Measurements from ENCODE around the gene BAIAP2L2.
"Not testable (repeated sequence)": the region's sequence is repeated elsewhere in the genome, so short reads cannot be mapped to it uniquely, and the experiment has no call there.

Gene BAIAP2L2

DNA sequence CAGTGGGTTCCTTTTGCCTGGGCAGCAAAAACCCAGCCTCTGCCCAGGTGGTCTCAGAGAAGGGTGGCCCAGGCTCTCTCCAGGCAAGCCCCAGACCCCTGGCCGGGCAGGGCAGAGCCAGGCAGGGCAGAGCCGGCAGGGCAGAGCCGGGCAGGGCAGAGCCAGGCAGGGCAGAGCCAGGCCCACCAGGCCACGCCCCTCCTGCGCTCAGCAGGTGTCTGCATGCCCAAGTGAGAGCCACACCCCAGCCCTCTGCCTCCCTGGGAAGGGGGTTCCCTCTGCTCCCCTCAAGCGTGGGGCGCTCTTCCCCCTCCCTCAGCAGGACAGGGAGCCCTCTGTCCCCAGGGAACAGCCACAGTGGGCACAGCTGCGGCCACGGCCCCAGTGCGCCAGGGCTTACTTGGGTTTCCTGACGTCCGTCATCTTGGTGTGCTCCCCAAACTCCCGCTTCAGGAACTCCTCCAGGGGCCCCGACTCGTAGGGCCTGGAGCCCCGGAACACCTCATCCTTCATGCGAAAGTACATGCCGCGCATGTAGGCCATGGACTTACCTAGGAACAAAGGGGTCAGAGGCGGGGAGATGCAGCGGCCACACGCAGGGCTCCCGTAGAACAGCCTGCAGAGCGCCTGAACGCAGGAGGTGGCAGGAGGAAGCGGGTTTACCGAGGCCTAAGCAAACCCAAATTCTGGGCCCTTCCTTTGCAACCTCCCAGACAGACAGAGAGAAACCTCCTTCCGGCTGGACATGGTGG is 10.1 kb upstream of the BAIAP2L2 start:
- H3K14ac ChIP-seq (ENCODE audit: low read length in 2 of 2) = no peak overlapping the region
- H3K36me3 ChIP-seq (ENCODE audit: control insufficient read depth in 1 of 2, insufficient read depth in 2 of 2, low read depth in 1 of 2, low read length in 2 of 2) = peaks cover 0 to 18% of the 10 kb centered on the region in 2 experiments
- H2BK120ac ChIP-seq (ENCODE audit: low read depth, low read length) = no peak overlapping the region
- H3K79me1 ChIP-seq (replicated peaks; ENCODE audit: low read length, poor library complexity, severe bottlenecking) = no peaks in the 10 kb centered on the region
- WGBS = 92% methylated on average over 26 of the region's 28 CpGs
- H3K4me3 ChIP-seq (ENCODE audit: insufficient read depth in 1 of 2, low read depth in 1 of 2, low read length in 2 of 2) = peak overlapping the region in 1 of 2 experiments; percentile 16
- H3K4me1 ChIP-seq (ENCODE audit: control insufficient read depth, insufficient read depth, low read depth, low read length) = peaks cover 18% of the 10 kb centered on the region
- no peak overlapping the region for H3K4ac ChIP-seq (ENCODE audit: low read depth in 1 of 2, low read length in 2 of 2)
- no peaks in the 10 kb centered on the region for H3K27me3 ChIP-seq (ENCODE audit: control insufficient read depth in 1 of 2, insufficient read depth in 1 of 2, low read length in 2 of 2)
- H4K91ac ChIP-seq (ENCODE audit: low read length) = peak overlapping the region; percentile 70
- no peak overlapping the region for H2BK5ac ChIP-seq (ENCODE audit: low read depth, low read length, poor library complexity, severe bottlenecking)
- no peaks in the 10 kb centered on the region for H3K9me3 ChIP-seq (ENCODE audit: control insufficient read depth, low read length)
- no peak overlapping the region for H3K9ac ChIP-seq (ENCODE audit: low read length)
- H2BK12ac ChIP-seq (ENCODE audit: low read length in 2 of 2) = no peak overlapping the region
- no peak overlapping the region for H3K18ac ChIP-seq (ENCODE audit: low read depth in 1 of 2, low read length in 2 of 2)
- H3K4me2 ChIP-seq (ENCODE audit: low read length, poor library complexity, severe bottlenecking) = no peak overlapping the region
- no peak overlapping the region for H3K27ac ChIP-seq (ENCODE audit: low read length, poor library complexity, severe bottlenecking)
- no peak overlapping the region for H3K23ac ChIP-seq (ENCODE audit: low read length in 2 of 2)
- no peak overlapping the region for H2AK5ac ChIP-seq (ENCODE audit: low read length, severe bottlenecking)
- H2BK15ac ChIP-seq (ENCODE audit: low read depth, poor library complexity, severe bottlenecking) = no peak overlapping the region
- DNase-seq = no peak
- H4K8ac ChIP-seq (ENCODE audit: low read length) = no peak overlapping the region
- no peak overlapping the region for H2AFZ ChIP-seq (ENCODE audit: low read depth, low read length)

GRCh38 chr22:38118747-38119146 is 8.3 kb upstream of the BAIAP2L2 start:
- H3K9me3 ChIP-seq (ENCODE audit: control insufficient read depth, low read length); H2BK15ac ChIP-seq (ENCODE audit: low read depth, poor library complexity, severe bottlenecking); H2BK120ac ChIP-seq (ENCODE audit: low read depth, low read length); H3K4me3 ChIP-seq (ENCODE audit: insufficient read depth in 1 of 2, low read depth in 1 of 2, low read length in 2 of 2); H3K36me3 ChIP-seq (ENCODE audit: control insufficient read depth in 1 of 2, insufficient read depth in 2 of 2, low read depth in 1 of 2, low read length in 2 of 2); H2BK12ac ChIP-seq (ENCODE audit: low read length in 2 of 2); H3K4ac ChIP-seq (ENCODE audit: low read depth in 1 of 2, low read length in 2 of 2); H3K23ac ChIP-seq (ENCODE audit: low read length in 2 of 2); H3K4me2 ChIP-seq (ENCODE audit: low read length, poor library complexity, severe bottlenecking); H2AFZ ChIP-seq (ENCODE audit: low read depth, low read length); H4K91ac ChIP-seq (ENCODE audit: low read length); H3K79me1 ChIP-seq (replicated peaks; ENCODE audit: low read length, poor library complexity, severe bottlenecking); H2AK5ac ChIP-seq (ENCODE audit: low read length, severe bottlenecking); H3K14ac ChIP-seq (ENCODE audit: low read length in 2 of 2); H4K8ac ChIP-seq (ENCODE audit: low read length); H3K27ac ChIP-seq (ENCODE audit: low read length, poor library complexity, severe bottlenecking); H3K9ac ChIP-seq (ENCODE audit: low read length); H2BK5ac ChIP-seq (ENCODE audit: low read depth, low read length, poor library complexity, severe bottlenecking); H3K27me3 ChIP-seq (ENCODE audit: control insufficient read depth in 1 of 2, insufficient read depth in 1 of 2, low read length in 2 of 2); DNase-seq; H3K18ac ChIP-seq (ENCODE audit: low read depth in 1 of 2, low read length in 2 of 2): not testable (repeated sequence)
- WGBS = 100% methylated on average over 2 of the region's 2 CpGs
- H3K4me1 ChIP-seq (ENCODE audit: control insufficient read depth, insufficient read depth, low read depth, low read length) = peaks cover 24% of the 10 kb centered on the region

DNA sequence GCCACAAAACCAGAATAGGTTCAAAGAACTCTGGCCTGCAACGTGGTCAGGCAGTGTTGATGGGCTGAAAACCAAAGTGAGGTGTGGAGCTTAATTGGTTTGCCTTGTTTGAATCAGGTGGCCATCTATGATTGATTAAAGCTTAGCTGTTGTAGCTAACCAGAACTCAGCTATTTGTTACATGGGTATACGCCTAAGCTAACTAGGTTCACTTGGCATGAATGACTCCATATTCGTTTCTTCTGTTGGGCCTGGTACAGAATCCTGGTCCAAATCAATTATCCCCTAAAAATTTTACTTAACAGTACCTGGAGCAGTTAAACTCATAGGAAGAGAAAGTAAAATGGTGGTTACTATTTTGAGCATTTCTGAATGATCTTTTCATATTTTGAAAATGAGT is 7.7 kb upstream of the BAIAP2L2 start:
- Histone ChIP-seq H3K4ac (ENCODE audit: low read depth in 1 of 2, low read length in 2 of 2) (no peak overlapping the region), H3K27ac (ENCODE audit: low read length, poor library complexity, severe bottlenecking) (no peak overlapping the region), H3K4me3 (ENCODE audit: insufficient read depth in 1 of 2, low read depth in 1 of 2, low read length in 2 of 2) (no peak overlapping the region), H4K91ac (ENCODE audit: low read length) (no peak overlapping the region), H2BK5ac (ENCODE audit: low read depth, low read length, poor library complexity, severe bottlenecking) (no peak overlapping the region), H3K36me3 (ENCODE audit: control insufficient read depth in 1 of 2, insufficient read depth in 2 of 2, low read depth in 1 of 2, low read length in 2 of 2) (peaks cover 0 to 10% of the 10 kb centered on the region in 2 experiments), H3K14ac (ENCODE audit: low read length in 2 of 2) (no peak overlapping the region), H2BK12ac (ENCODE audit: low read length in 2 of 2) (no peak overlapping the region), H2BK120ac (ENCODE audit: low read depth, low read length) (no peak overlapping the region), H3K27me3 (ENCODE audit: control insufficient read depth in 1 of 2, insufficient read depth in 1 of 2, low read length in 2 of 2) (no peaks in the 10 kb centered on the region), H2AK5ac (ENCODE audit: low read length, severe bottlenecking) (no peak overlapping the region), H3K9ac (ENCODE audit: low read length) (no peak overlapping the region), H3K4me1 (ENCODE audit: control insufficient read depth, insufficient read depth, low read depth, low read length) (peaks cover 22% of the 10 kb centered on the region), H2AFZ (ENCODE audit: low read depth, low read length) (no peak overlapping the region), H3K23ac (ENCODE audit: low read length in 2 of 2) (no peak overlapping the region), H3K9me3 (ENCODE audit: control insufficient read depth, low read length) (no peaks in the 10 kb centered on the region), H2BK15ac (ENCODE audit: low read depth, poor library complexity, severe bottlenecking) (no peak overlapping the region), H3K79me1 (replicated peaks; ENCODE audit: low read length, poor library complexity, severe bottlenecking) (no peaks in the 10 kb centered on the region), H3K18ac (ENCODE audit: low read depth in 1 of 2, low read length in 2 of 2) (no peak overlapping the region), H4K8ac (ENCODE audit: low read length) (no peak overlapping the region), H3K4me2 (ENCODE audit: low read length, poor library complexity, severe bottlenecking) (no peak overlapping the region)
- DNase-seq = no peak
- 91% methylated on average over 3 of the region's 3 CpGs for WGBS

DNA sequence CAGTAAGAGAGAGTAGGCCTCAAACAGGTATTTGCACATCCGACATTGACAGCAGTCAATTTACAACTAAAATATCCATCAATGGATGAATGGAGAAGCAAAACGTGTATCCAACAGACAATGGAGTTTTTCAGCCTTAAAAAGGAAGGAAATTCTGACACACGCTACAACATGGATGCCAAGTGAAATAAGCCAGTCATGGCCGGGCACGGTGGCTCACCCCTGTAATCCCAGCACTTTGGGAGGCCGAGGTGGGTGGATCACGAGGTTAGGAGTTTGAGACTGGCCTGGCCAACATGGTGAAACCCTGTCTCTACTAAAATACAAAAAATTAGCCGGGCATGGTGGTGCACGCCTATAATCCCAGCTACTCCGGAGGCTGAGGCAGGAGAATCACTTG is 7.1 kb upstream of the BAIAP2L2 start:
- WGBS = 97% methylated on average over 10 of the region's 10 CpGs

More for the DNA sequence above, 7.1 kb upstream of the BAIAP2L2 start:
- not testable (repeated sequence) for H2AK5ac ChIP-seq (ENCODE audit: low read length, severe bottlenecking); H3K23ac ChIP-seq (ENCODE audit: low read length in 2 of 2); H3K27me3 ChIP-seq (ENCODE audit: control insufficient read depth in 1 of 2, insufficient read depth in 1 of 2, low read length in 2 of 2); DNase-seq; H3K27ac ChIP-seq (ENCODE audit: low read length, poor library complexity, severe bottlenecking); H3K4me2 ChIP-seq (ENCODE audit: low read length, poor library complexity, severe bottlenecking); H3K4me3 ChIP-seq (ENCODE audit: insufficient read depth in 1 of 2, low read depth in 1 of 2, low read length in 2 of 2); H3K79me1 ChIP-seq (replicated peaks; ENCODE audit: low read length, poor library complexity, severe bottlenecking); H3K9ac ChIP-seq (ENCODE audit: low read length); H3K18ac ChIP-seq (ENCODE audit: low read depth in 1 of 2, low read length in 2 of 2); H2BK5ac ChIP-seq (ENCODE audit: low read depth, low read length, poor library complexity, severe bottlenecking); H3K9me3 ChIP-seq (ENCODE audit: control insufficient read depth, low read length); H2AFZ ChIP-seq (ENCODE audit: low read depth, low read length); H4K8ac ChIP-seq (ENCODE audit: low read length); H2BK12ac ChIP-seq (ENCODE audit: low read length in 2 of 2); H3K14ac ChIP-seq (ENCODE audit: low read length in 2 of 2); H2BK120ac ChIP-seq (ENCODE audit: low read depth, low read length); H4K91ac ChIP-seq (ENCODE audit: low read length); H3K4ac ChIP-seq (ENCODE audit: low read depth in 1 of 2, low read length in 2 of 2); H2BK15ac ChIP-seq (ENCODE audit: low read depth, poor library complexity, severe bottlenecking)
- H3K4me1 ChIP-seq (ENCODE audit: control insufficient read depth, insufficient read depth, low read depth, low read length) = peaks cover 16% of the 10 kb centered on the region
- H3K36me3 ChIP-seq (ENCODE audit: control insufficient read depth in 1 of 2, insufficient read depth in 2 of 2, low read depth in 1 of 2, low read length in 2 of 2) = peaks cover 0 to 16% of the 10 kb centered on the region in 2 experiments
